ENCODE results near the gene LIN52. TPM values are rescaled to one million over a fixed set of nuclear protein-coding genes. Genes with fewer than 3 reads are reported as not detected.

LIN52 gene
- total RNA-seq, 1 experiment from 2014 or later = 17.5 TPM

GRCh38 chr14:74237441-74237840, 152.7 kb downstream of the LIN52 start:
- DNase-seq (ENCODE audit: low read depth) = no peak

GRCh38 chr14:74238974-74239847, 154.5 kb downstream of the LIN52 start, which contains the start of gene VSX2:
Gene VSX2 (plus strand): TSS chr14:74239449. CDS start chr14:74239562, 113 bp downstream.
- DNase-seq (ENCODE audit: low read depth) = no peak

GRCh38 chr14:74239848-74240793, 155.4 kb downstream of the LIN52 start:
- peak; percentile 24 for DNase-seq (ENCODE audit: low read depth)

- DNase-seq (ENCODE audit: low read depth) = no peak
These were observed 156.3 kb downstream of the LIN52 start for GRCh38 chr14:74240794-74241651.

DNA sequence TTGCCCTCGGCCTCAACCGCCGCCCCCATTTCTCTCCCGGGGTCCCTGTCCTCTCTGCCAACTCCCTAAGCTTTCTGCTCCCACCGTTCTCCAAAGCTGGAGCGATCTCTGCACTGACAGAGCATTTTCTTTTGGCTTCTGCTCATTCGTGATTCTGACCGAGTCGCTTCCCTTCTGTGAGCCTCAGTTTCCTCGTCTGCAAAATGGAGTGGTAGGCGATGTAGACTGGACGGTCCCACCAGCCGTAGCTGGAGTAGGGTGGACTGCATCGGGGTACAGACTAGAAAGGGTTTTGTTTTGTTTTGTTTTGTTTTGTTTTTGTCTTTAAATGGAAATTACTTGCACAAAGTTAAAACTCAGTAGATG, 156.9 kb downstream of the LIN52 start:
- no peak for DNase-seq (ENCODE audit: low read depth)

DNA sequence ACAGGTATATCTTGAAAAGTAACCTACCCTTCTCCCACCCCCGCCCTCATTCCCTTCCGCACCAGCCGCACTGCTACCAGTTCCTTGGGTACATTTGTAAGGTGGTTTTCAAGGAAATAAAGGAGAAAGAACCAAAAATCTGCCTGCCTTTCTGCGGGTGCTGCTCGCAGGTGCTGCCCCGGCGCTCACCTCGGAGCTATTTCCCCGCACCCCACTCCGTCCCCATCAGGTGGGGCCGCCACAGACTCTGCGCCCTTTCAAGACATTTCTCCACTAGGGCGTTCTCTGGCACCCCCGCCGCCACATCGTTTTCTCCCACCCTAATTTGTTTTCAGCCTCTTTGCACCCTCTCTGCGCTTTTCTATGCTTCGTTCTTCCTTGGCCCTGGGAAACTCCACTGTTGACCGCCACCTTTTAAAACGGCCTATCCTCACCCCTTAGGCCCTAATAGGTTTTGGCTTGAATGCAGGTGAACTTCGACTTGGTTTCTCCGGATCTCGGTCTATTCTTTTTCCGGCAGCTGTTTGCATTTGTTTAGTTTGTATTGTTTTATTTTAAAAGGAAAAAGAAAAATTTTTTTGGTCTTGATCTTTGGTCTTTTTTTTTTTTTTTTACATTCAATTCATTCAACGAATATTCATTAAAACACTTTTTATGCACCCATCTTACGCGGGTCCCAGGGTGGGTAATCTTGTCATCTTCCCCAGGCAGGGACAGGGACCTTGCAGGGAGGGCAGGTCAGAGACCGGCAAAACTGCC, 157.4 kb downstream of the LIN52 start:
- no peak for DNase-seq (ENCODE audit: low read depth)

GRCh38 chr14:74242780-74243042, 158.0 kb downstream of the LIN52 start:
- DNase-seq (ENCODE audit: low read depth) = no peak

- DNase-seq (ENCODE audit: low read depth) = no peak
These were observed 158.3 kb downstream of the LIN52 start for GRCh38 chr14:74243051-74243450.

GRCh38 chr14:74244115-74244514, 159.4 kb downstream of the LIN52 start:
- no peak for DNase-seq (ENCODE audit: low read depth)

GRCh38 chr14:74245292-74245691, 160.5 kb downstream of the LIN52 start:
- no peak for DNase-seq (ENCODE audit: low read depth)

DNA sequence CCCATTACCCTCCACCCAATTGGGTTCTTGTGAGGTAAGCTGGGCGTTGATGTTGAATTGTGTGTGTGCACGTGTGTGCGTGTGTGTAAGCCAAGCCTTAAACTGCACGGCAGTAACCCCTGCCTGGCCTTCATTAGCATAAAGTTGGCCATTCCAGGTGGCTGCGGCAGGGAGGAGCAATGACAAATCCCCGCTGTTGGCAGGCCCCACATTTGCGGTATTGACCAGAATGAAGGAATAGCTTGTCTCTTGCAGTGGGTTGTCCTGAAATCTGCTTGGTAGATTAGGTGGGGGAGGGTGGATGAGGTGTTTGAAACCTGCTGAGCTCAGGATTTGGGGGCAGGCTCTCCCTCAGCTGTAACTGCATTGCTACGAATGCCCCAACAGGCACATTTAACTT, 161.8 kb downstream of the LIN52 start:
- no peak for DNase-seq (ENCODE audit: low read depth)

- no peak for DNase-seq (ENCODE audit: low read depth)
These were observed 163.3 kb downstream of the LIN52 start for GRCh38 chr14:74248017-74248416.

GRCh38 chr14:74249433-74250375, 164.9 kb downstream of the LIN52 start:
- no peak for DNase-seq (ENCODE audit: low read depth)

Other genes with a start within 250 kb of the LIN52 start
- gene PTGR2, start 233.1 kb upstream of the LIN52 start, total RNA-seq (2014; rRNA removed; shearing (Covaris generic)) = 6.2 and 18.3 TPM in 2 replicates
- gene ZNF410, start 198.1 kb upstream of the LIN52 start, total RNA-seq (2014; rRNA removed; shearing (Covaris generic)) = 119 and 142 TPM in 2 replicates
- 3.5 and 4.3 TPM in 2 replicates for gene FAM161B, start 134.9 kb upstream of the LIN52 start, total RNA-seq (2014; rRNA removed; shearing (Covaris generic))
- 39.6 and 44.1 TPM in 2 replicates for gene COQ6, start 134.7 kb upstream of the LIN52 start, total RNA-seq (2014; rRNA removed; shearing (Covaris generic))
- gene ENTPD5, start 65.7 kb upstream of the LIN52 start, total RNA-seq (2014; rRNA removed; shearing (Covaris generic)) = 11.4 and 11.8 TPM in 2 replicates
- gene BBOF1, start 65.6 kb upstream of the LIN52 start, total RNA-seq (2014; rRNA removed; shearing (Covaris generic)) = 4.5 and 5.3 TPM in 2 replicates
- 6.1 and 10.6 TPM in 2 replicates for gene ALDH6A1, start 503 bp upstream of the LIN52 start, total RNA-seq (2014; rRNA removed; shearing (Covaris generic))
- not detected in 2 replicates for gene VSX2, start 154.5 kb downstream of the LIN52 start, total RNA-seq (2014; rRNA removed; shearing (Covaris generic))
- 22.5 and 23.0 TPM in 2 replicates for gene ABCD4, start 218.0 kb downstream of the LIN52 start, total RNA-seq (2014; rRNA removed; shearing (Covaris generic))